ENCODE results near the gene OSBPL7.

DNA sequence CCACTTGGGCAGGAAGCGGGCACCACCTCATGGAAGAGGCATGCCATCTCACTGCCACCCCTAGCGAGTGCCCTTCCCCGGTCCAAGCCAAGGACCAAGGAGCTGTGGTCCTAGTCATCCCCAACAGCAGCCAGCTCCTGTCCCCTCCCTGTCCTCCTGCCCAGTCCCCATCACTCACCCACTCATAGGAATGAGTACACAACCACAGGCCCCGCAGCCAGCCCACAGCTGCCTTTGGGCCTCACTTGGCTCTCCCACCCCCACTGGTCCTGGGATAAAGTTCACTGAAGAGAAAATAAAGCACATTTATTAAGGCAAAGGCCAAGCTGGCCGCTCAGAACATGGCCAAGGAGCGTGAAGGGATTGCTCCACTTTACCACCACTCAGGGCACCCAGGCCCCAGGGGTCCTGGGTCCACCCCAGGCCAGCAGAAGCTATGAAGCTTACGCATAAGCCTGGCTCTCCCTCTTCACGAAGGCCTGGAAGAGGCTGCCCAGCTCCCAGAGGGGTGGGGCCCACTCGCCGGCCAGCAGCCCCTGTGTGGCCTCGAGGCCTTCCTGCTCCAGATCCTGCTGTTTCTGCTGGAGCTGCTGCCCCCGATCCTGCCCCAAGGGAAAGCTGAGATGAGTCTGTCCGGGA lies 15.9 kb upstream of the OSBPL7 start:
- no peak for TF ChIP-seq POLR2A (IDR thresholded peaks at IDR 0.05)
- TF ChIP-seq, protein P1, sequence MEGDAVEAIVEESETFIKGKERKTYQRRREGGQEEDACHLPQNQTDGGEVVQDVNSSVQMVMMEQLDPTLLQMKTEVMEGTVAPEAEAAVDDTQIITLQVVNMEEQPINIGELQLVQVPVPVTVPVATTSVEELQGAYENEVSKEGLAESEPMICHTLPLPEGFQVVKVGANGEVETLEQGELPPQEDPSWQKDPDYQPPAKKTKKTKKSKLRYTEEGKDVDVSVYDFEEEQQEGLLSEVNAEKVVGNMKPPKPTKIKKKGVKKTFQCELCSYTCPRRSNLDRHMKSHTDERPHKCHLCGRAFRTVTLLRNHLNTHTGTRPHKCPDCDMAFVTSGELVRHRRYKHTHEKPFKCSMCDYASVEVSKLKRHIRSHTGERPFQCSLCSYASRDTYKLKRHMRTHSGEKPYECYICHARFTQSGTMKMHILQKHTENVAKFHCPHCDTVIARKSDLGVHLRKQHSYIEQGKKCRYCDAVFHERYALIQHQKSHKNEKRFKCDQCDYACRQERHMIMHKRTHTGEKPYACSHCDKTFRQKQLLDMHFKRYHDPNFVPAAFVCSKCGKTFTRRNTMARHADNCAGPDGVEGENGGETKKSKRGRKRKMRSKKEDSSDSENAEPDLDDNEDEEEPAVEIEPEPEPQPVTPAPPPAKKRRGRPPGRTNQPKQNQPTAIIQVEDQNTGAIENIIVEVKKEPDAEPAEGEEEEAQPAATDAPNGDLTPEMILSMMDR (IDR thresholded peaks at IDR 0.05 in 4 of 5, conservative IDR thresholded peaks at IDR 0.05 in 1 of 5): no peak
